GM18870 (cell line): ENCODE data around the gene RFC4.
"Not testable (repeated sequence)": the region's sequence is repeated elsewhere in the genome, so short reads cannot be mapped to it uniquely, and the experiment has no call there.

Source experiments
- ATAC-seq: cut with Tn5 transposase; IDR thresholded peaks from one replicate; pipeline ENCODE4 v1.9.1; 2021; ENCODE audit warnings: moderate library complexity; ENCODE audit not compliant: unreplicated experiment

RFC4 gene

GRCh38 chr3:186806089-186807055 is at the start of gene RFC4:
Gene RFC4 (minus strand): TSS chr3:186806482. CDS start chr3:186804713, 1,769 bp downstream.
- ATAC-seq: peak; percentile 79

DNA sequence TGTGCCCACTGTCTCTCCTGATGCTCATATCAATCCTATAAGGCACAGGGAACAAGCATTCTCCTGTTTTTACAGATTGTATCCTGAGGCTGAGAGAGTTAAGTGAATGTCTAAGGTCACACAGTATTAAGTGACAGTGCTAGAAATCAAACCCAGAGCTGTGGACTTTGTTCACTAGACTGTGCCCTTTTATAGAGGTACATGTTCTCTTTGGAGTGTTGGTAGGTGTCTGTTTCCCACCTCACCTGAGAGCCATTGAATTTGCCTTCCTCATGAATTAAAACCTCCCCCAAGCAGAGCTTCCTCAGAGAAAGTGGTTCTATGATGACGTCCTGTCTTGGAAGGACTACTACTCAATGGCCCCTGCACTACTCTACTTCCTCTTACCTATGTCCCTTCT is 48.7 kb upstream of the RFC4 start:
- ATAC-seq: no peak

DNA sequence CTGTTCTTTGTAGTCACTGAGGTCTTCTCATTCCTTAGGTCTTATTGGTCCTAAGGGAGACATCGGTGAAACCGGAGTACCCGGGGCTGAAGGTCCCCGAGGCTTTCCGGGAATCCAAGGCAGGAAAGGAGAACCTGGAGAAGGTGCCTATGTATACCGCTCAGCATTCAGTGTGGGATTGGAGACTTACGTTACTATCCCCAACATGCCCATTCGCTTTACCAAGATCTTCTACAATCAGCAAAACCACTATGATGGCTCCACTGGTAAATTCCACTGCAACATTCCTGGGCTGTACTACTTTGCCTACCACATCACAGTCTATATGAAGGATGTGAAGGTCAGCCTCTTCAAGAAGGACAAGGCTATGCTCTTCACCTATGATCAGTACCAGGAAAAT is 47.9 kb upstream of the RFC4 start:
- ATAC-seq: no peak

DNA sequence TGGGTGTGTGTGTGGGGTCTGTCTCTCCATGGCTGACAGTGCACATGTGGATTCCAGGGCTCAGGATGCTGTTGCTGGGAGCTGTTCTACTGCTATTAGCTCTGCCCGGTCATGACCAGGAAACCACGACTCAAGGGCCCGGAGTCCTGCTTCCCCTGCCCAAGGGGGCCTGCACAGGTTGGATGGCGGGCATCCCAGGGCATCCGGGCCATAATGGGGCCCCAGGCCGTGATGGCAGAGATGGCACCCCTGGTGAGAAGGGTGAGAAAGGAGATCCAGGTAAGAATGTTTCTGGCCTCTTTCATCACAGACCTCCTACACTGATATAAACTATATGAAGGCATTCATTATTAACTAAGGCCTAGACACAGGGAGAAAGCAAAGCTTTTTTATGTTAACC is 46.7 kb upstream of the RFC4 start:
- no peak for ATAC-seq

DNA sequence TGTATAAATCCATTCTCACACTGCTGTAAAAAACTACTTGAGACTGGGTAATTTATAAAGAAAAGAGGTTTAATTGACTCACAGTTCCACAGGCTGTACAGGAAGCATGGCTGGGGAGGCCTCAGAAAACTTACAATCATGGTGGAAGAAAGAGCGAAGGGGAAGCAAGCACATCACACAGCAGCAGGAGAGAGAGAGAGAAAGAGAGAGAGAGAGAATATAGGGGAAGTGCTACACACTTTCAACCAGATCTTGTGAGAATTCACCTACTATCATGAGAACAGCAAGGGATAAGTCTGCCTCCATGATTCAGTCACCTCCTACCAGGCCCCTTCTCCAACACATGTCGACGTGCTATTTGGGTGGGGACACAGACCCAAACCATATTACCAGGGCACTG is 45.6 kb upstream of the RFC4 start:
- ATAC-seq: not testable (repeated sequence)

- ATAC-seq: no peak
Observed at GRCh38 chr3:186849374-186849975, 43.2 kb upstream of the RFC4 start.

DNA sequence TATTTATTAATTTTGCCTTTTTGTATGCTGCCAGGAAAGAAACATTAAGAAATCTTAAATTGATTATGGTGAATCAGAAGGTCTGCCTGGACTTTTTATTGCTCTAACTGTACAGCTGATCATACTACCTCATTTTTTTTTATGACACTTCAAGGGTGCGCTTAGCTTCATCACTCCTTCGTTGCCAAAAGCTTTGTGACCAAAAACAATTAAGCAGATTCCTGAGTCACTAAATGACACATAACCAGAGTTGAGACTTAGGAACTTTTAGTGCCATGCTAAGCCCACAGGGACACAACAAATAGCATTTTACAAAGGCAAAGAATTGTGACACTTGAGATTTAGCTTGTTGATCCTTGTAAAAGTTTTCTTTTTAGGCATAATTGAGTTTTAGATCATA is 41.2 kb upstream of the RFC4 start:
- no peak for ATAC-seq

- no peak for ATAC-seq
Observed at GRCh38 chr3:186845756-186846155, 39.5 kb upstream of the RFC4 start.

DNA sequence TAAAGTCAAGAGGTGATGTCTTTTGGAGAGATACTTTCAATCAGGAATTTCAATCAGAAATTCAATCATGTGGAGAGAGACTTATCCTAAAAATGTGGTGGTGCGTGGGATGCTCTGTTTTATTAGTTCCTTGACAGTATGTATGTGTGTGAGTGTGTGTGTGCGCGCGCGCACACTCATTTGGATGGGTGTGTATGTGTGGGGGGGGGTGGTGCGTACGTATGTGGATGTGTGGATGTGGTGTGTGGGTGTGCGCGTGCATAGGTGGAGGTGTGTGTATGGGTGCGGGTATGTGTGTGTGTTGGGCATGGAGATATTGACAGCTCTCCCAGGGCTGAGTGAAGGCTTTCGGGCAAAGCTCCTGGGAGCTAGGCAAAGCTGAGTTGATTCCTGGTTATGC is 38.6 kb upstream of the RFC4 start:
- ATAC-seq: no peak

DNA sequence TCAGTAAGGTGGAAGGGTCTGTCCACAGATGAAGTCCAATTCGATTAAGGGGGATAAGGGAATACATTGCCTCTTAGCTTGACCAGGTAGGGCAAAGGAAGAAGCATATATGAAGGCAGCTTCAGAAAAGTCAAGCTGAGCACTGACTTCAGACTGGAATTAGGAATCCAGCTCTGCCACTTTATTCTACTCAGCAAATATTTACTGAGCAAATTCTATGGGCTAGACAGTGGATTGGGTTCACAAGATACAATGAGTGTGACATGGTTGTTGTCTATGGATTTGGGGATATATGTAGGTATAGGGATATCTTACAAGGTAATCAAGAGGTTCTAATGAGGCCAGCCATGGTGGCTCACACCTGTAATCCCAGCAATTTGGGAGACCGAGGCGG is 36.8 kb upstream of the RFC4 start:
- no peak for ATAC-seq

DNA sequence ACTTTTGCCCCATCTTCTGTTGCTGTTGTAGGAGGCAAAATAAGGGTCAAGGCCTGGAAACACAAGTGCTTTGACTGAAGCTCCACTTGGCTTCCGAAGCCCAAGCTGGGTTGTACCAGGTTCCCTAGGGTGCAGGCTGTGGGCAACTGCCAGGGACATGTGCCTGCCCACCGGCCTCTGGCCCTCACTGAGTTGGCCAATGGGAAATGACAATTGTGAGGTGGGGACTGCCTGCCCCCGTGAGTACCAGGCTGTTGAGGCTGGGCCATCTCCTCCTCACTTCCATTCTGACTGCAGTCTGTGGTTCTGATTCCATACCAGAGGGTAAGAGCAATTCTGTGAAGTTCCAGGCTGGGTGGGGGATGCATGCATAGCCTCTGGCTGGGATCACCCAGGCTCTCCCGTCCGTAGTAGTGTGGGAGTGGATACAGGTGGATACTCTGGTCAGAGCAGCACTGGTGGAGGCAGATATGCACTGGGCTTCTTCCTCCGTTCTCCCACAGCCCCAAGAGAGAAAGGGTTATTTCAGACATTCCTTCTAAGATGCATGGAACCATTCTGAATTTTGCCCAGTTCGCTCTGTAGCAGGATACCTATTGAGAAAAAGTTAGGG is 36.2 kb upstream of the RFC4 start, which contains the start of gene ADIPOQ:
Gene ADIPOQ, plus strand, starts transcription at position 285 of the 613 bp plus-strand sequence. CDS start 10,349 bp downstream, outside the sequence.
- no peak for ATAC-seq

- no peak for ATAC-seq
Observed at GRCh38 chr3:186841620-186842019, 35.3 kb upstream of the RFC4 start.

- ATAC-seq: no peak
Observed at GRCh38 chr3:186839874-186840641, 33.8 kb upstream of the RFC4 start.

DNA sequence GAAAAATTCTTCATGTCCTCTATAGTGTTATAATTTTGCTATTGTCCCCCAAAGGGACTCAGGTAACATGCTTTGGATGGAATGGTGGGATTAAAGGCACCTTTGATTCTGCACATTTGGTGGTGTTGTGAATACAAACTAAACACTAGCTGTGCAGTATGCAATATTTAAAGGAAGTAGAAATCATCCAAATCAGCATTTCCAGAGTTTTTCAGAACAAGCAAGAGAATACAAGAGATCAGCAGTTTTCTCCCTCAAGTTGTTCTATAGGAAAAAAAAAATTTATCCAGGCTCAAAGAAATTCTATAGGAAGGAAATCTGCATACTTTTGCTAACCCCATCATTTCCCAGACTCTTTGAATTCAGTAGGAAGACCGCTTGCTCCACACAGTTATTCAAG is 26.0 kb upstream of the RFC4 start:
- ATAC-seq: no peak

DNA sequence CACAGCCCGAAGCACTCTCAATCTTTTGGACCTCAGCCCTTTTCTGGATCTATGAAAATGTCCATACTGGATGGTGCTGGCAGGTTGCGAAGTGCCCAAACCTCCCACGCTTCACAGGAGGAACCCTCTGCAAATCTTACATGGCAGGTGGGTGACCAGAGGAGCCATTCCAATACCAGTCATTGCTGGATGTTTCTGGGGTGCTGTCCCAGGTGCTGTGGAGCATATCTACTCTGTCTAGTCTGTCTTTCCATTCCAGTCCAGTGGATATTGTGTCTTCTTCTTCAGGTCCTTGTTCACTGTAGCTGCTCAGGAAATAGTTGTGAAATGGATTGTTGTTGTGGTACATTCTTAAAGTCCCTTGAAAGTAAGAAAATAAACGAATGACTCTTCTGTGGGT is 25.5 kb upstream of the RFC4 start:
- no peak for ATAC-seq

DNA sequence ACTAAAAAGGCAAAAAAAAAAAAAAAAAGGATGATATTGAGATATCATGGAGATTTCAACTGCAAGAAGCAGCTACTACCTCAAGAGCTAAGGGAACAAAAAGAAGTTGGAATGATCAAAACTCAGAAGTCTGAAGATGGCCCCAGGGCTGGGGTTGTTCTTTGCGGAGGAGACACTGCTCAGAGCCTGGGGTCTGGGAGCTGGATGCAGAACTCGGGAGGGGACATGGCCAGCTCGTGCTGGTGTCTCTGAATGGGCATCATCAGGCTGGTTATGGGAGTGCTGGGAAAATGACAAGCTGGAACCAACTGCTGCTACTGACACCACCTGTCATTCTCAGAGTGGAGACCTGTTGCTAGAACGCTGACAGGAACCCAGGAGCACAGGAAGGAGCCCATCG is 22.1 kb upstream of the RFC4 start:
- ATAC-seq: no peak

- no peak for ATAC-seq
Observed at GRCh38 chr3:186826976-186827857, 20.9 kb upstream of the RFC4 start.

GRCh38 chr3:186826410-186826975 is 20.2 kb upstream of the RFC4 start:
- no peak for ATAC-seq

GRCh38 chr3:186825872-186826409 is 19.7 kb upstream of the RFC4 start:
- ATAC-seq: no peak
